Measurements from ENCODE around the gene CLDN8.

- no peak for TF ChIP-seq CTCF (IDR thresholded peaks at IDR 0.05)
- TF ChIP-seq POLR2AphosphoS5 (IDR thresholded peaks at IDR 0.05; ENCODE audit: low read depth, low read length) = no peak
These were observed 25.3 kb downstream of the CLDN8 start for GRCh38 chr21:30190554-30190953.

Data from Panc1 (cell line).